Measurements from ENCODE around the gene FRMD7. TPM values are rescaled to one million over a fixed set of nuclear protein-coding genes. Genes with fewer than 3 reads are reported as not detected.

Gene FRMD7
- total RNA-seq, 2 experiments from 2014 or later, result not detected

GRCh38 chrX:132043977-132044376 lies 83.8 kb downstream of the FRMD7 start:
- Mint-ChIP-seq H3K9me3 (no peaks in the 10 kb centered on the region), H3K4me3 (no peak overlapping the region), H3K27ac (no peak overlapping the region), H3K4me1 (ENCODE audit: low read depth) (peaks cover 54% of the 10 kb centered on the region), H3K27me3 (no peaks in the 10 kb centered on the region), H3K36me3 (ENCODE audit: low read depth) (no peaks in the 10 kb centered on the region)
- intact Hi-C loops (cut with DNase I, micrococcal nuclease), result no loop called here
- Histone ChIP-seq H3K36me3 (ENCODE audit: insufficient read depth, low read length) (peaks cover 5% of the 10 kb centered on the region), H3K9me3 (ENCODE audit: control insufficient read depth in 1 of 2, insufficient read depth in 1 of 2, low read length in 2 of 2) (no peaks in the 10 kb centered on the region), H3K4me1 (ENCODE audit: insufficient read depth, low read length) (no peaks in the 10 kb centered on the region), H3K27ac (ENCODE audit: low read depth in 1 of 2, low read length in 2 of 2) (no peak overlapping the region), H3K27me3 (ENCODE audit: control insufficient read depth in 1 of 2, insufficient read depth in 2 of 2, low read length in 2 of 2) (no peaks in the 10 kb centered on the region), H3K4me3 (ENCODE audit: low read length) (no peak overlapping the region)
- POLR2A ChIA-PET, result no interaction called here
- TF ChIP-seq CTCF (IDR thresholded peaks at IDR 0.05), result no peak
- ATAC-seq (ENCODE audit: poor library complexity), result no peak
- CTCF ChIA-PET, result no interaction called here
- no peak for DNase-seq

- ATAC-seq (ENCODE audit: poor library complexity) (no peak), DNase-seq (no peak)
- H3K27ac Mint-ChIP-seq, result no peak overlapping the region
- no peaks in the 10 kb centered on the region for H3K27me3 ChIP-seq (ENCODE audit: control insufficient read depth in 1 of 2, insufficient read depth in 2 of 2, low read length in 2 of 2)
- no peaks in the 10 kb centered on the region for H3K27me3 Mint-ChIP-seq
- ChIA-PET CTCF (no interaction called here), POLR2A (no interaction called here)
- intact Hi-C loops (cut with DNase I, micrococcal nuclease), result no loop called here
- no peaks in the 10 kb centered on the region for H3K9me3 ChIP-seq (ENCODE audit: control insufficient read depth in 1 of 2, insufficient read depth in 1 of 2, low read length in 2 of 2)
- no peak overlapping the region for H3K27ac ChIP-seq (ENCODE audit: low read depth in 1 of 2, low read length in 2 of 2)
- peaks cover 64% of the 10 kb centered on the region for H3K4me1 Mint-ChIP-seq (ENCODE audit: low read depth)
- H3K9me3 Mint-ChIP-seq, result no peaks in the 10 kb centered on the region
- no peak for TF ChIP-seq CTCF (IDR thresholded peaks at IDR 0.05)
- peaks cover 3% of the 10 kb centered on the region for H3K36me3 ChIP-seq (ENCODE audit: insufficient read depth, low read length)
- H3K4me3 Mint-ChIP-seq, result no peak overlapping the region
- peaks cover 4% of the 10 kb centered on the region for H3K36me3 Mint-ChIP-seq (ENCODE audit: low read depth)
- no peak overlapping the region for H3K4me3 ChIP-seq (ENCODE audit: low read length)
- H3K4me1 ChIP-seq (ENCODE audit: insufficient read depth, low read length), result peaks cover 3% of the 10 kb centered on the region
Measured at GRCh38 chrX:132041015-132041414, 86.8 kb downstream of the FRMD7 start.

GRCh38 chrX:132040066-132040465 lies 87.8 kb downstream of the FRMD7 start:
- Mint-ChIP-seq H3K27me3 (no peaks in the 10 kb centered on the region), H3K36me3 (ENCODE audit: low read depth) (peaks cover 9% of the 10 kb centered on the region), H3K9me3 (no peaks in the 10 kb centered on the region), H3K27ac (no peak overlapping the region), H3K4me1 (ENCODE audit: low read depth) (peaks cover 65% of the 10 kb centered on the region), H3K4me3 (no peak overlapping the region)
- ATAC-seq (ENCODE audit: poor library complexity) (no peak), DNase-seq (no peak)
- Histone ChIP-seq H3K4me1 (ENCODE audit: insufficient read depth, low read length) (peaks cover 3% of the 10 kb centered on the region), H3K36me3 (ENCODE audit: insufficient read depth, low read length) (peaks cover 3% of the 10 kb centered on the region), H3K9me3 (ENCODE audit: control insufficient read depth in 1 of 2, insufficient read depth in 1 of 2, low read length in 2 of 2) (no peaks in the 10 kb centered on the region), H3K27ac (ENCODE audit: low read depth in 1 of 2, low read length in 2 of 2) (no peak overlapping the region), H3K4me3 (ENCODE audit: low read length) (no peak overlapping the region), H3K27me3 (ENCODE audit: control insufficient read depth in 1 of 2, insufficient read depth in 2 of 2, low read length in 2 of 2) (no peaks in the 10 kb centered on the region)
- no peak for TF ChIP-seq CTCF (IDR thresholded peaks at IDR 0.05)
- POLR2A ChIA-PET, result no interaction called here
- intact Hi-C loops (cut with DNase I, micrococcal nuclease), result no loop called here
- CTCF ChIA-PET, result no interaction called here
